Measurements from ENCODE around the gene FXR1.
"Not testable (repeated sequence)": the region's sequence is repeated elsewhere in the genome, so short reads cannot be mapped to it uniquely, and the experiment has no call there.

The FXR1 gene

DNA sequence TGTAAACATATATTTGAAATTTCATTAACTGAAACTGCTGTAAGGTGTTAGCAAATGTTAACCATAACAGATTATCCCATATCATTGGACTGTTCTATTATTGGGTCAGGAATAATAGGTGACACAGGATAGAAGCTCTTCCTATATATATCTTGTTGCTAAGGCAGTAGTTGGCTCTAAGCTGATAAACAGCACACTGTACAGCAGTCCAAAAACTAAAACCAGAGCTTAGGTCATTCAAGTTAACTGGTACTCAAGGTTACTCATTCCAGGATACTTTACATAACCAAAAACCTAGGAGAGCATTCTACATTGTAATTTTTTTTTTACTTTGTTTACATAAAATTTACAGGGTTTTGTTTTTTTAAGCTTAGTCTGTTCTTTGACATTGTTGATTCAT is 68.1 kb downstream of the FXR1 start:
- Histone ChIP-seq H3K27me3 (replicated peaks; ENCODE audit: control insufficient read depth, insufficient read depth, low read length) (no peaks in the 10 kb centered on the region), H3K4me3 (replicated peaks; ENCODE audit: low read depth, low read length) (no peak overlapping the region), H3K36me3 (ENCODE audit: control insufficient read depth, insufficient read depth, low read length) (no peaks in the 10 kb centered on the region; the same call in 1 of the 2 replicates)
- TF ChIP-seq, protein P1, sequence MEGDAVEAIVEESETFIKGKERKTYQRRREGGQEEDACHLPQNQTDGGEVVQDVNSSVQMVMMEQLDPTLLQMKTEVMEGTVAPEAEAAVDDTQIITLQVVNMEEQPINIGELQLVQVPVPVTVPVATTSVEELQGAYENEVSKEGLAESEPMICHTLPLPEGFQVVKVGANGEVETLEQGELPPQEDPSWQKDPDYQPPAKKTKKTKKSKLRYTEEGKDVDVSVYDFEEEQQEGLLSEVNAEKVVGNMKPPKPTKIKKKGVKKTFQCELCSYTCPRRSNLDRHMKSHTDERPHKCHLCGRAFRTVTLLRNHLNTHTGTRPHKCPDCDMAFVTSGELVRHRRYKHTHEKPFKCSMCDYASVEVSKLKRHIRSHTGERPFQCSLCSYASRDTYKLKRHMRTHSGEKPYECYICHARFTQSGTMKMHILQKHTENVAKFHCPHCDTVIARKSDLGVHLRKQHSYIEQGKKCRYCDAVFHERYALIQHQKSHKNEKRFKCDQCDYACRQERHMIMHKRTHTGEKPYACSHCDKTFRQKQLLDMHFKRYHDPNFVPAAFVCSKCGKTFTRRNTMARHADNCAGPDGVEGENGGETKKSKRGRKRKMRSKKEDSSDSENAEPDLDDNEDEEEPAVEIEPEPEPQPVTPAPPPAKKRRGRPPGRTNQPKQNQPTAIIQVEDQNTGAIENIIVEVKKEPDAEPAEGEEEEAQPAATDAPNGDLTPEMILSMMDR (IDR thresholded peaks at IDR 0.05; ENCODE audit: insufficient read depth, low read length, poor library complexity, severe bottlenecking): no peak
- no peak for DNase-seq (ENCODE audit: extremely low read depth, insufficient read length)

DNA sequence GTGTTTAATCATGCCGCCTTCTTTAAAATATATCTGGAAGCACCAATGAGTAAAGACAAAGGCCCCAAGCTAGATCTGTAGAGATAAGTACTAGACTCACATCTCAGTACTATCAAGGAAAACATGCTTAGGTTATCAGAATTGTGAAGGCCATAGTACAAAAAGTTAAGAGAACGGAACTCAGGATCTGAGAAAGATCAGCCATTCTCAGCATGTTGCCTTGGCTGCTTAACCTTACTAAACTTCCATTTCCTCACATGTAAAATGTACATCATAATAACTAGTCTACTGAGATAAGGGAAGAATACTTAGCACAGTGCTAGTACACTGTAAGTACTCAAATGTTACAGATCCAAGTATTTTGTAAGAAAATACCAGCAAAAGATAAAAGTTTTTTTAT is 69.4 kb downstream of the FXR1 start:
- TF ChIP-seq, protein P1 (IDR thresholded peaks at IDR 0.05; ENCODE audit: insufficient read depth, low read length, poor library complexity, severe bottlenecking): no peak
- no peak for DNase-seq (ENCODE audit: extremely low read depth, insufficient read length)
- no peaks in the 10 kb centered on the region; the same call in 1 of the 2 replicates for H3K36me3 ChIP-seq (ENCODE audit: control insufficient read depth, insufficient read depth, low read length)

DNA sequence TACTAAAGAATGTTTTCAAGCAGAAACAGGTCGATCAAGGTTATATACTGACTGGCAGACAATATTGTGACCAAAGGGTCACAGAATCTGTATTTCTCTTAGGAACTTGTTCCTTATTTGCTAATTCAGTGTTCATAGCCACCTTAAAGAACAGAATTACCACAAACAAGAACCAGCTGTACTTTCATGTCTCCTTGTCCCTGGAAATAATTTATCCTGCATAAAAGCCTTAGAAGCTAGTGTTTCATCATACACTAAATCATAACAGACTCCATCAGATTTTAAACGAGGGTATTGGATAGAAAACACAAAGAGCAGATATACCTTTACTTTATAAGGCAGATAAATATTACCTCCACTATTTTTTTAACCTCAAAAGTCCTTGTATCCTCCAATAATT is 70.7 kb downstream of the FXR1 start:
- H3K4me3 ChIP-seq (replicated peaks; ENCODE audit: low read depth, low read length): no peak overlapping the region
- no peaks in the 10 kb centered on the region for H3K27me3 ChIP-seq (replicated peaks; ENCODE audit: control insufficient read depth, insufficient read depth, low read length)
- DNase-seq (ENCODE audit: extremely low read depth, insufficient read length): no peak
- TF ChIP-seq, protein P1 (IDR thresholded peaks at IDR 0.05; ENCODE audit: insufficient read depth, low read length, poor library complexity, severe bottlenecking): no peak
- no peaks in the 10 kb centered on the region; the same call in none of the 2 replicates for H3K36me3 ChIP-seq (ENCODE audit: control insufficient read depth, insufficient read depth, low read length)

More for the DNA sequence above, 69.4 kb downstream of the FXR1 start:
- Histone ChIP-seq H3K27me3 (replicated peaks; ENCODE audit: control insufficient read depth, insufficient read depth, low read length) (no peaks in the 10 kb centered on the region), H3K4me3 (replicated peaks; ENCODE audit: low read depth, low read length) (no peak overlapping the region)

DNA sequence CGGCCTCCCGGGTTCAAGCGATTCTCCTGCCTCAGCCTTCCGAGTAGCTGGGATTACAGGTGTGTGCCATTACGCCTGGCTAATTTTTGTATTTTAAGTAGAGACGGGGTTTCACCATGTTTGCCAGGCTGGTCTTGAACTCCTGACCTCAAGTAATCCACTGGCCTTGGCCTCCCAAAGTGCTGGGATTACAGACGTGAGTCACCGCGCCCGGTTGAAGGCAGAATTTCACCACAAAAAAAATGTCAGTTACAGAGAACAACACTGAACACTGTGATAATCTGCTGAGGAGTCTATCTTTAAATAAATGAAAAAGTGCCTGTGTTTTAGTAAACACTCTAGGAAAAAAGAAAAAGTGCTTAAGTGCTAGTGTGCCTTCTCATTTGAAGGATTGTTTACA is 73.9 kb downstream of the FXR1 start:
- H3K4me3 ChIP-seq (replicated peaks; ENCODE audit: low read depth, low read length); H3K36me3 ChIP-seq (ENCODE audit: control insufficient read depth, insufficient read depth, low read length); H3K27me3 ChIP-seq (replicated peaks; ENCODE audit: control insufficient read depth, insufficient read depth, low read length); DNase-seq (ENCODE audit: extremely low read depth, insufficient read length): not testable (repeated sequence)

DNA sequence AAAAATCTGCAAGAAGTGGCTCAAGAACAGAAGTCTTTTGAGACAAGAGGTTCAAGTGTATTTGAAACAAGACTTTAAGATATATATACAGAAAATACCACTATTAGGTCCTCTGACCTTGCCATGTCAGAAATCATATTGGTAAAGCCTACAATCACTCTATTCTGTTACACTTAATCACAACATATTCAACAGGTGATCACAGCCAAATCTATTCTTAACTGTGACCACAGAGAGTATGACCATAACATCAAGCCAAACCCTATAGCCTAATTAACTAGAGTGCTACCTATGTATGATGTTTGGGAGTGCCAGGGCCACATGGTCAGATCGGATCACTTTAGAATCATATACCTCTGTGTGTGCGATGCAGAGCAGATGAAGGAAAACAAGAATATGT is 74.9 kb downstream of the FXR1 start:
- Histone ChIP-seq H3K27me3 (replicated peaks; ENCODE audit: control insufficient read depth, insufficient read depth, low read length) (no peaks in the 10 kb centered on the region), H3K36me3 (ENCODE audit: control insufficient read depth, insufficient read depth, low read length) (no peaks in the 10 kb centered on the region; the same call in 1 of the 2 replicates)
- TF ChIP-seq, protein P1 (IDR thresholded peaks at IDR 0.05; ENCODE audit: insufficient read depth, low read length, poor library complexity, severe bottlenecking): no peak

DNA sequence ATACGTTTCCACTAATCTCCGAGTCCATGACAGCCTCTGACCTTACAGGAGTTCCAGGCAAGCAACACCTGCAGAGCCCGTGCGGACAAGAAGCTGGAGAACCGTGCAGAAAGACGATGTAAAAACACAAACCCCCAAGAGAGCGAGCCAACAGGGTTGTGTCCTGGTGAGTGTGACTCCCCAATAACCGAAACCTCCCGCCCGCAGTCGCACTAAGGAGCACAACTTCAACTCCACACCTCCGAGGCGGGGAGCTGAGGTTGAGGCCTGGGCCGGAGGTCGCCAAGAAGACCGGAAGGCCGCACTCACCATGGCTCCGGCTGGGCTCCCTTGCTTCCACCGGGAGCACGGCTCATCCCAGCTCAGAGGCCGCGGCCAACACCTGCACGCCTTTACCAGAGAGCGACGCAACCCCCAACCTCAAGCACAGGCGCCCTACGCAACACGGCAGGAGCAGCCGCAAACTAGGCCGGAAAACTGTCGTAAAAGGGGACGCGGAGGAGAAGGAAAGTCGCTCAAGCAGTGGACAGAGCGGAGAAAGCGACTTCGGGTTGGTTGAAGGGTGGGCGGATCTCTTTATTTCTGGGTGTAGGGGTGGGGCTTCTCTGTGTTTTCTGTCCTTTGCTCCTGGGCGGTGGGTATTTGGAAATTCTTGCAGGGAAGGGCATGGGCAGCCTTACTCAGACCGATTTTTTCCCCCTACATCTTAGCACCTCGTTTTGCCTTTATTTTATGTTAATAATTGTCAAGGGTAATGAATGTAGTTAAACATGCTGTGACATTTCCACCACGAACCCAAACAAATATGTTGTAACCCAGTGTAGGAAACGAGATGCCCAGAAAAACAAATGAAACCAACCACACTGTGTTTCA is 77.1 kb downstream of the FXR1 start, which contains the start of gene DNAJC19:
DNAJC19 (minus strand) TSS at position 446 of the 873 bp plus-strand sequence; CDS start at position 312, 134 bp downstream.
- H3K4me3 ChIP-seq (replicated peaks; ENCODE audit: low read depth, low read length): peak within 1 kb of the TSS; percentile 85
- TF ChIP-seq, protein P1 (IDR thresholded peaks at IDR 0.05; ENCODE audit: insufficient read depth, low read length, poor library complexity, severe bottlenecking): no peak
- peak; percentile 91 for DNase-seq (ENCODE audit: extremely low read depth, insufficient read length)
- no peaks in the 10 kb centered on the region; the same call in 1 of the 2 replicates for H3K36me3 ChIP-seq (ENCODE audit: control insufficient read depth, insufficient read depth, low read length)
- no peaks in the 10 kb centered on the region for H3K27me3 ChIP-seq (replicated peaks; ENCODE audit: control insufficient read depth, insufficient read depth, low read length)

More for the DNA sequence above, 74.9 kb downstream of the FXR1 start:
- no peak for DNase-seq (ENCODE audit: extremely low read depth, insufficient read length)
- H3K4me3 ChIP-seq (replicated peaks; ENCODE audit: low read depth, low read length): no peak overlapping the region
